DOHH2 (cell line): Measurements from ENCODE around the gene CCR9.
A peak's percentile ranks its signal among the peaks of the same experiment; 100 is the strongest.

Source experiments
- H3F3A ChIP-seq: fragments of 200-600 bp; sonication (generic), shearing (Covaris generic); 2 replicates; pipeline ENCODE4 v1.6.0; 2016; ENCODE audit warnings: antibody characterized with exemption, mild to moderate bottlenecking; ENCODE audit not compliant: control insufficient read depth, insufficient read depth
- H3K27ac ChIP-seq: fragments of 200-600 bp; sonication (generic); 2 replicates; pipeline ENCODE4 v1.5.1; 2014; ENCODE audit warnings: low read depth, mild to moderate bottlenecking, low read length, moderate library complexity
- H3K27me3 ChIP-seq: fragments of 200-600 bp; sonication (generic); 2 replicates; pipeline ENCODE4 v1.6.1; 2014; ENCODE audit warnings: mild to moderate bottlenecking, low read length, mixed read lengths; ENCODE audit not compliant: control insufficient read depth
- H3K36me3 ChIP-seq: fragments of 200-600 bp; sonication (generic); 2 replicates; pipeline ENCODE4 v1.6.1; 2014; ENCODE audit warnings: mild to moderate bottlenecking, low read length, moderate library complexity, mixed read lengths; ENCODE audit not compliant: control insufficient read depth
- H3K4me1 ChIP-seq: fragments of 200-600 bp; sonication (generic); 2 replicates; pipeline ENCODE4 v1.6.1; 2014; ENCODE audit warnings: mild to moderate bottlenecking, low read length, mixed read lengths; ENCODE audit not compliant: control insufficient read depth
- H3K4me2 ChIP-seq: fragments of 200-600 bp; sonication (generic); 2 replicates; pipeline ENCODE4 v1.6.0; 2014; ENCODE audit warnings: mild to moderate bottlenecking, low read length, moderate library complexity
- H3K4me3 ChIP-seq: fragments of 200-600 bp; sonication (generic); 2 replicates; pipeline ENCODE4 v1.5.1; 2014; ENCODE audit warnings: mild to moderate bottlenecking, low read length, mixed read lengths
- H3K79me2 ChIP-seq: fragments of 200-600 bp; sonication (generic); 2 replicates; pipeline ENCODE4 v1.6.1; 2014; ENCODE audit warnings: mild to moderate bottlenecking, low read length, mixed read lengths; ENCODE audit not compliant: control insufficient read depth
- H3K9me2 ChIP-seq: fragments of 200-600 bp; sonication (generic); replicated peaks from 2 replicates; pipeline ENCODE4 v1.6.1; 2014; ENCODE audit warnings: mild to moderate bottlenecking, low read length, mixed read lengths; ENCODE audit not compliant: control insufficient read depth
- H3K9me3 ChIP-seq: fragments of 200-600 bp; sonication (generic); 2 replicates; pipeline ENCODE4 v1.6.1; 2014; ENCODE audit warnings: antibody characterized with exemption, low read length, mixed read lengths; ENCODE audit not compliant: control insufficient read depth, insufficient read depth
- H4K20me1 ChIP-seq: fragments of 200-600 bp; sonication (generic); 2 replicates; pipeline ENCODE4 v1.6.0; 2014; ENCODE audit warnings: low read depth, mild to moderate bottlenecking, antibody characterized with exemption, low read length, moderate library complexity; ENCODE audit not compliant: control insufficient read depth, insufficient read depth
- EZH2phosphoT487 ChIP-seq: fragments of 200-600 bp; sonication (generic); IDR thresholded peaks from 2 replicates; pipeline ENCODE4 v1.6.1; 2017; ENCODE audit warnings: borderline replicate concordance, mild to moderate bottlenecking, antibody characterized with exemption, low read length, moderate library complexity, mixed read lengths
- TF ChIP-seq, protein P1 (sequence below): fragments of 200-600 bp; sonication (generic); IDR thresholded peaks from one replicate; pipeline ENCODE4 v1.5.1; 2014; ENCODE audit warnings: antibody characterized with exemption, mild to moderate bottlenecking, low read depth, low read length; ENCODE audit not compliant: poor library complexity, severe bottlenecking

CCR9 gene

DNA sequence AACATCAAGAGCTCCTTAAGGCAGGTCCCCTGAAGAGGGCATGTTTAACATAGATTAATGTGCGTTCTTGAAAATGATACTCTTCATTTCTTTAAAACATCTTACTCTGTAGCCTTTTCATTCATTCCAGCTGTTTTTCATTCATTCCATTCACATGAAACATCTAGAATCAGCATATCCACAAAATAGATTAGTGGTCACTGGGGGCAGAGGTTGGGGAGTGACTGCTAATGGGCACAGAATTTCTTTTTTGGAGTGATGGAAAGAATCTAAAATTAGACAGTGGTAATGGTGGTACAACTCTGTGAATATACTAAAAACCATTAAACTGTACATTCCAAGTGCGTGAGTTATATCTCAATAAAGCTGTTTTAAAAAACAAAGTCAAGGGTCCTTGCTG, 41.5 kb downstream of the CCR9 start:
- Histone ChIP-seq H3K4me2 (no peak overlapping the region), H3K79me2 (no peaks in the 10 kb centered on the region), H3K27me3 (no peaks in the 10 kb centered on the region), H3K27ac (no peak overlapping the region), H3K9me2 (no peaks in the 10 kb centered on the region), H3K4me3 (no peak overlapping the region), H3K4me1 (no peaks in the 10 kb centered on the region), H3K9me3 (no peaks in the 10 kb centered on the region), H3K36me3 (peaks cover 47% of the 10 kb centered on the region), H4K20me1 (no peaks in the 10 kb centered on the region), H3F3A (no peaks in the 10 kb centered on the region)
- TF ChIP-seq, protein P1, sequence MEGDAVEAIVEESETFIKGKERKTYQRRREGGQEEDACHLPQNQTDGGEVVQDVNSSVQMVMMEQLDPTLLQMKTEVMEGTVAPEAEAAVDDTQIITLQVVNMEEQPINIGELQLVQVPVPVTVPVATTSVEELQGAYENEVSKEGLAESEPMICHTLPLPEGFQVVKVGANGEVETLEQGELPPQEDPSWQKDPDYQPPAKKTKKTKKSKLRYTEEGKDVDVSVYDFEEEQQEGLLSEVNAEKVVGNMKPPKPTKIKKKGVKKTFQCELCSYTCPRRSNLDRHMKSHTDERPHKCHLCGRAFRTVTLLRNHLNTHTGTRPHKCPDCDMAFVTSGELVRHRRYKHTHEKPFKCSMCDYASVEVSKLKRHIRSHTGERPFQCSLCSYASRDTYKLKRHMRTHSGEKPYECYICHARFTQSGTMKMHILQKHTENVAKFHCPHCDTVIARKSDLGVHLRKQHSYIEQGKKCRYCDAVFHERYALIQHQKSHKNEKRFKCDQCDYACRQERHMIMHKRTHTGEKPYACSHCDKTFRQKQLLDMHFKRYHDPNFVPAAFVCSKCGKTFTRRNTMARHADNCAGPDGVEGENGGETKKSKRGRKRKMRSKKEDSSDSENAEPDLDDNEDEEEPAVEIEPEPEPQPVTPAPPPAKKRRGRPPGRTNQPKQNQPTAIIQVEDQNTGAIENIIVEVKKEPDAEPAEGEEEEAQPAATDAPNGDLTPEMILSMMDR = no peak
- no peak for TF ChIP-seq EZH2phosphoT487

DNA sequence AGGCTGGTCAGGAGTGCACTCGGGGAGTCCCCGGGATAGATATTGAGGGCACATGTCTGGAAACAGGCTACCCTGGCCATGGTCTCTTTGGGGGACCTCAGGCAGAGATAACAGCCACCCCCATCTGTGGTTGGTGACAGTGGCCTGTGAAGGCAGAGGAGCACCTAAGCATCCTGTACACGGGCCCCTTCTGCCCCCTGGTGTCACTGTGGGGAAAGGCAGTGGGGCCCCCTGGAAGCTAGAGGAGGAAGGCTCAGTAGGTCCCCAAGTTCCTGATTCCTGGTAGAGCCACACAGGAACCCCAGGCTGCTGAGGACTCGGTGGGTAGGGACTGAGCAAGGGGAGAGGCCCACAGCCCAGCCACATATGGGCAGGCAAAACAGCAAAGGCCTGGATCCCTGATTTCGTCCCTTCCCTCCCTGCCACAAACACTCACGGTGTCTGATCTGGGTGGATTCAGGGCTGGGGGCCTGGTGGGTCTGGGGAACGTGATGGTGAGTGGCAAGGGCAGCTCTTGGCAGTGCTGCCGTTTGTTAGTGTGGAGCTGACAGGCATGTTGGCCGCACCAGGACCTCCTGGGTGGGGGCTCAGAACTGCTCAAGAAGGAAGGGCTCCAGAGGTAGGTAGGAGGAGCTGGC, 42.8 kb downstream of the CCR9 start:
- H3K36me3 ChIP-seq = peaks cover 48% of the 10 kb centered on the region
- H3K79me2 ChIP-seq = no peaks in the 10 kb centered on the region
- no peak for TF ChIP-seq EZH2phosphoT487
- TF ChIP-seq, protein P1 = peak; percentile 87
- H3K4me2 ChIP-seq = no peak overlapping the region
- no peaks in the 10 kb centered on the region for H4K20me1 ChIP-seq
- no peak overlapping the region for H3K4me3 ChIP-seq
- H3K27me3 ChIP-seq = no peaks in the 10 kb centered on the region
- no peaks in the 10 kb centered on the region for H3K9me3 ChIP-seq
- H3K4me1 ChIP-seq = no peaks in the 10 kb centered on the region
- no peaks in the 10 kb centered on the region for H3K9me2 ChIP-seq
- H3F3A ChIP-seq = no peaks in the 10 kb centered on the region
- no peak overlapping the region for H3K27ac ChIP-seq

DNA sequence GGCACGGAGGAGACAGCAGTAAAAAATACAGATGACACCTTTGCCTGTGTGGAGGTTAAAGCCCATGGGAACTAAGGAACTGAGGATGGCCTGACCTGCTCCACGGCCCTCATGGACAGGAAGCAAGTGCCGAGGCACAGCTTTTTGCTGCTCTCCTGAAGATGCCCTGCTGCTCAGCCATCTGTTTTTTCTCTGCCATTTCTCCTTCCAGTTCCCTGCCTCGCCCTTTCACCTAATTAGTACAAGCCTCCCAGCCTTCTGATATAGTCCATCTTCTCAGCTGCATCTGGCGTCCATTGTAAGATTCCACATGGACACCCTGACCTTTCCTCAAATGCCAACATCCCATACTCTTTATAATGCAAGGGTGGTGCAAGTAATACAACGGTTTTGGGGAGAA, 45.2 kb downstream of the CCR9 start:
- H3K4me2 ChIP-seq = no peak overlapping the region
- H3K4me3 ChIP-seq = no peak overlapping the region
- H3K27me3 ChIP-seq = no peaks in the 10 kb centered on the region
- TF ChIP-seq, protein P1 = no peak
- no peak for TF ChIP-seq EZH2phosphoT487
- no peak overlapping the region for H3K27ac ChIP-seq
- H3K79me2 ChIP-seq = no peaks in the 10 kb centered on the region
- H3K4me1 ChIP-seq = no peaks in the 10 kb centered on the region
- peaks cover 67% of the 10 kb centered on the region for H3K36me3 ChIP-seq
- H4K20me1 ChIP-seq = no peaks in the 10 kb centered on the region
- no peaks in the 10 kb centered on the region for H3F3A ChIP-seq
- no peaks in the 10 kb centered on the region for H3K9me2 ChIP-seq
- no peaks in the 10 kb centered on the region for H3K9me3 ChIP-seq
